Heart left ventricle (tissue), 13 donors: ENCODE results near the gene COX10.

Experiments
- CTCF ChIP-seq, 12 donors: fragments of 200-600 bp; sonication (generic) in 4 of 12; IDR thresholded peaks; one replicate each; pipeline versions ENCODE4 v1.5.0 to v1.8.0; 2018 to 2022; ENCODE audit warnings: antibody characterized with exemption in 12 of 12, mild to moderate bottlenecking in 5 of 12
- POLR2A ChIP-seq, 2 donors: fragments of 450-650 bp; IDR thresholded peaks; one replicate each; pipeline ENCODE4 v1.6.1; 2017; ENCODE audit warnings: antibody characterized with exemption in 2 of 2, mild to moderate bottlenecking in 2 of 2, moderate library complexity in 2 of 2
- donor health status: ischemic (EF 13 %, LVEDD 7.1; RV severe dilation, severe dysfunction).
- donor health status: DM: no; HTN: yes; CAD: no.
- donor health status: DM: no; HTN: no; CAD: no.
- donor health status: ischemic (EF 25% LVEDD 6.9; RV normal size, moderate dysfunction).
- donor health status: ischemic (EF 25% LVEDD 5.7; RV mildly dilated, moderate dysfunction).
- donor health status: ischemic (EF 35%, LVEDD 5.7; RV mildly dilated, moderate dysfunction).
- donor health status: nonischemic (EF 11% LVEDD 7.7; RV severe dilation, severe dysfunction).
- donor health status: DM: yes; HTN: yes; CAD: no.
- donor health status: PGD.
- donor health status: ischemic (EF 29% LVEDD 5.4; RV normal size, mild dysfunction).
- donor health status: nonischemic (EF 23%, LVEDD 6.1; RV moderate dilation, normal function).

- TF ChIP-seq CTCF (IDR thresholded peaks at IDR 0.05) (no peak), POLR2A (IDR thresholded peaks at IDR 0.05) (no peak)
Observed at GRCh38 chr17:14144508-14144907, 75.2 kb downstream of the COX10 start.
